IMR-90 (cell line): ENCODE results near the gene SLC8A3. TPM values are rescaled to one million over a fixed set of nuclear protein-coding genes. Genes with fewer than 3 reads are reported as not detected.

ENCODE experiments used
- ATAC-seq: fragments of 200-7000 bp; cut with Tn5 transposase; 2 replicates; pipeline ENCODE4 v1.9.1; 2020; ENCODE audit warnings: low read depth, mild to moderate bottlenecking, moderate library complexity
- BruUV-seq: library from RNA; stranded (reverse); fragments of 400-500 nt; replicated peaks from 2 replicates; lab custom pipeline; 2021; lab: Mats Ljungman, UMichigan
- CTCF ChIA-PET: fragments of 300-600 bp; formaldehyde crosslinking; extraction: SDS; loops from one replicate; lab custom pipeline; 2021; ENCODE audit warnings: antibody characterized with exemption; lab: Yijun Ruan, JAX
- POLR2A ChIA-PET: fragments of 300-600 bp; sonication (Branson Sonifier 250); formaldehyde crosslinking; loops from one replicate; lab custom pipeline; 2022; ENCODE audit warnings: antibody characterized with exemption; ENCODE audit not compliant: unreplicated experiment; lab: Charles Lee
- DNase-seq: peaks from one replicate; pipeline ENCODE4 v3.0.0; 2013
- H2AFZ ChIP-seq: replicated peaks from 2 replicates; pipeline ENCODE3; 2013; ENCODE audit warnings: low read length, mild to moderate bottlenecking; ENCODE audit not compliant: poor library complexity
- H2AK5ac ChIP-seq: 2 replicates; pipeline ENCODE4 v1.6.1; 2013; ENCODE audit warnings: low read depth, low read length, inconsistent platforms
- H2AK9ac ChIP-seq: replicated peaks from 2 replicates; pipeline ENCODE3; 2013; ENCODE audit warnings: mild to moderate bottlenecking, low read depth, low read length, moderate library complexity; ENCODE audit not compliant: poor library complexity
- H2BK120ac ChIP-seq: 2 replicates; pipeline ENCODE4 v1.6.1; 2013; ENCODE audit warnings: low read depth, low read length, inconsistent platforms
- H2BK15ac ChIP-seq: 3 replicates; pipeline ENCODE4 v1.6.1; 2013; ENCODE audit warnings: low read depth, low read length, inconsistent platforms
- H2BK20ac ChIP-seq: 2 replicates; pipeline ENCODE4 v1.6.1; 2013; ENCODE audit warnings: low read depth, mild to moderate bottlenecking, inconsistent platforms, low read length, moderate library complexity
- H2BK5ac ChIP-seq: 2 replicates; pipeline ENCODE4 v1.6.1; 2013; ENCODE audit warnings: mild to moderate bottlenecking, low read depth, low read length, inconsistent platforms; ENCODE audit not compliant: poor library complexity, severe bottlenecking
- H3K14ac ChIP-seq: replicated peaks from 2 replicates; pipeline ENCODE4 v1.6.1; 2013; ENCODE audit warnings: low read depth, low read length, inconsistent platforms
- H3K18ac ChIP-seq: 2 replicates; pipeline ENCODE4 v1.6.1; 2013; ENCODE audit warnings: low read depth, low read length, control low read depth
- H3K23ac ChIP-seq: 2 replicates; pipeline ENCODE4 v1.6.1; 2013; ENCODE audit warnings: low read depth, low read length, inconsistent platforms
- H3K27ac ChIP-seq: 2 replicates; pipeline ENCODE4 v1.5.1; 2013; ENCODE audit warnings: mild to moderate bottlenecking, control low read depth, low read length; ENCODE audit not compliant: insufficient read depth
- H3K27me3 ChIP-seq: 2 replicates; pipeline ENCODE4 v1.6.1; 2013; ENCODE audit warnings: low read length; ENCODE audit not compliant: control insufficient read depth, insufficient read depth
- H3K36me3 ChIP-seq: 2 replicates; pipeline ENCODE4 v1.6.1; 2013; ENCODE audit warnings: low read length, mixed read lengths; ENCODE audit not compliant: control insufficient read depth, insufficient read depth
- H3K4ac ChIP-seq: 2 replicates; pipeline ENCODE4 v1.6.1; 2013; ENCODE audit warnings: low read depth, low read length, inconsistent platforms
- H3K4me1 ChIP-seq: 2 replicates; pipeline ENCODE4 v1.6.1; 2013; ENCODE audit warnings: low read length, mixed read lengths; ENCODE audit not compliant: control insufficient read depth, insufficient read depth
- H3K4me2 ChIP-seq: 2 replicates; pipeline ENCODE4 v1.6.1; 2013; ENCODE audit warnings: low read depth, mild to moderate bottlenecking, control low read depth, low read length, moderate library complexity
- H3K4me3 ChIP-seq: 2 replicates; pipeline ENCODE4 v1.5.1; 2013; ENCODE audit warnings: low read depth, mild to moderate bottlenecking, control low read depth, low read length, moderate library complexity; ENCODE audit not compliant: insufficient read depth
- H3K56ac ChIP-seq: 2 replicates; pipeline ENCODE4 v1.6.1; 2013; ENCODE audit warnings: low read length, inconsistent platforms; ENCODE audit not compliant: insufficient read depth; ENCODE audit errors: extremely low read depth
- H3K79me1 ChIP-seq, 2 experiments: 2 replicates each; pipeline ENCODE4 v1.6.1; 2013; ENCODE audit warnings: low read length in 2 of 2, inconsistent platforms in 1 of 2, low read depth in 1 of 2
- H3K9ac ChIP-seq: 2 replicates; pipeline ENCODE4 v1.6.1; 2013; ENCODE audit warnings: low read depth, low read length, control low read depth
- H3K9me1 ChIP-seq: 2 replicates; pipeline ENCODE4 v1.6.1; 2013; ENCODE audit warnings: low read length, inconsistent platforms; ENCODE audit not compliant: insufficient read depth
- H3K9me3 ChIP-seq: 2 replicates; pipeline ENCODE4 v1.6.1; 2013; ENCODE audit warnings: low read length; ENCODE audit not compliant: control insufficient read depth, insufficient read depth
- H4K20me1 ChIP-seq: 2 replicates; pipeline ENCODE4 v1.6.1; 2013; ENCODE audit warnings: low read length, inconsistent platforms; ENCODE audit not compliant: insufficient read depth
- H4K5ac ChIP-seq: 2 replicates; pipeline ENCODE4 v1.6.1; 2013; ENCODE audit warnings: mild to moderate bottlenecking, low read depth, low read length, control low read depth
- H4K8ac ChIP-seq, 2 experiments: 2 replicates each; pipeline ENCODE4 v1.6.1; 2013; ENCODE audit warnings: low read depth in 2 of 2, low read length in 2 of 2, control low read depth in 1 of 2, inconsistent platforms in 1 of 2
- H4K91ac ChIP-seq: 2 replicates; pipeline ENCODE4 v1.6.1; 2013; ENCODE audit warnings: low read depth, low read length, inconsistent platforms; ENCODE audit not compliant: insufficient read depth
- BHLHE40 ChIP-seq: fragments of 150-350 bp; IDR thresholded peaks from 2 replicates; pipeline ENCODE4 v1.6.1; 2016; ENCODE audit warnings: mild to moderate bottlenecking, low read depth, low read length
- CEBPB ChIP-seq: IDR thresholded peaks from 2 replicates; pipeline ENCODE4 v1.6.1; 2012; ENCODE audit warnings: low read depth, low read length, improper control_type of control experiment
- CHD1 ChIP-seq: IDR thresholded peaks from 2 replicates; pipeline ENCODE4 v1.6.1; 2012; ENCODE audit warnings: low read depth, low read length, improper control_type of control experiment
- FOS ChIP-seq: fragments of 150-350 bp; IDR thresholded peaks from 2 replicates; pipeline ENCODE4 v1.6.1; 2016; ENCODE audit warnings: low read depth, low read length
- MAFK ChIP-seq: IDR thresholded peaks from 2 replicates; pipeline ENCODE4 v1.6.1; 2012; ENCODE audit warnings: low read depth, low read length, improper control_type of control experiment
- MAZ ChIP-seq: IDR thresholded peaks from 2 replicates; pipeline ENCODE4 v1.6.1; 2012; ENCODE audit warnings: low read depth, mild to moderate bottlenecking, low read length, improper control_type of control experiment, moderate library complexity, borderline replicate concordance
- MXI1 ChIP-seq: IDR thresholded peaks from 2 replicates; pipeline ENCODE4 v1.6.1; 2012; ENCODE audit warnings: low read depth, mild to moderate bottlenecking, low read length, moderate library complexity, borderline replicate concordance
- NFE2L2 ChIP-seq: fragments of 150-350 bp; IDR thresholded peaks from 2 replicates; pipeline ENCODE4 v1.6.1; 2016; ENCODE audit warnings: low read depth, mild to moderate bottlenecking, low read length
- POLR2A ChIP-seq: IDR thresholded peaks from 2 replicates; pipeline ENCODE4 v1.6.1; 2012; ENCODE audit warnings: mild to moderate bottlenecking, low read depth, low read length
- RAD21 ChIP-seq: IDR thresholded peaks from 2 replicates; pipeline ENCODE4 v1.6.1; 2012; ENCODE audit warnings: low read length, improper control_type of control experiment
- RCOR1 ChIP-seq: IDR thresholded peaks from 2 replicates; pipeline ENCODE4 v1.6.1; 2012; ENCODE audit warnings: mild to moderate bottlenecking, low read length, improper control_type of control experiment; ENCODE audit not compliant: insufficient replicate concordance
- RFX5 ChIP-seq: IDR thresholded peaks from 2 replicates; pipeline ENCODE4 v1.8.0; 2012; ENCODE audit warnings: low read depth, mild to moderate bottlenecking, low read length, moderate library complexity
- SMC3 ChIP-seq: fragments of 150-350 bp; IDR thresholded peaks from 2 replicates; pipeline ENCODE4 v1.6.1; 2016; ENCODE audit warnings: low read depth, mild to moderate bottlenecking, antibody characterized with exemption, low read length, moderate library complexity
- WGBS, 2 experiments: methylation state at CpG; one replicate each; pipeline versions ENCODE4 v1.1.5 to v1.1.7; 2013; ENCODE audit warnings: missing lambda C conversion rate in 2 of 2; ENCODE audit not compliant: insufficient read length in 1 of 2; ENCODE audit errors: extremely low coverage in 2 of 2; 5-methylcytosine and 5-hydroxymethylcytosine counted together
- dilution Hi-C: fragments of 300-500 bp; cut with HindIII; formaldehyde crosslinking; loops from one replicate; pipeline ENCODE4 v1.14.3; 2018; ENCODE audit warnings: low sequenced_read_pairs; ENCODE audit not compliant: unreplicated experiment
- in situ Hi-C: fragments of 300-500 bp; cut with MboI; formaldehyde crosslinking; loops from 3 replicates; pipeline ENCODE4 v1.14.3; 2019; ENCODE audit warnings: low sequenced_read_pairs, inconsistent platforms, mixed read lengths
- intact Hi-C: fragments of 100-400 bp; cut with micrococcal nuclease; formaldehyde crosslinking; loops from 2 replicates; pipeline ENCODE4 v1.10.0; 2022
- polyA plus RNA-seq, 3 experiments: library from polyadenylated mRNA; depleted of rRNA; stranded (reverse); fragments of >200 nt; gene quantifications; 2 replicates each; pipeline ENCODE4 v1.2.3, GENCODE V29; 2012; ENCODE audit warnings: low replicate concordance in 1 of 3
- total RNA-seq: library from RNA; depleted of rRNA; stranded (reverse); fragments of >200 nt; gene quantifications from 2 replicates; pipeline ENCODE4 v1.2.3, GENCODE V29; 2012
- TF ChIP-seq, protein P1 (sequence below): fragments of 150-350 bp; IDR thresholded peaks from 2 replicates; pipeline ENCODE4 v1.6.1; 2016; ENCODE audit warnings: low read depth, mild to moderate bottlenecking, low read length, moderate library complexity, borderline replicate concordance
- TF ChIP-seq, protein P2 (sequence below): conservative IDR thresholded peaks from 2 replicates; pipeline ENCODE4 v1.5.1; 2012; ENCODE audit warnings: mild to moderate bottlenecking, low read depth, low read length, improper control_type of control experiment
- TF ChIP-seq, protein P3 (sequence below): fragments of 150-350 bp; IDR thresholded peaks from 2 replicates; pipeline ENCODE4 v1.6.1; 2017; ENCODE audit warnings: mild to moderate bottlenecking, antibody characterized with exemption, low read length, low read depth

SLC8A3 gene
- total and polyA plus RNA-seq, 2 of the 4 experiments (the other 2 are of a cell fraction), result under 0.01 TPM; not detected in 1

DNA sequence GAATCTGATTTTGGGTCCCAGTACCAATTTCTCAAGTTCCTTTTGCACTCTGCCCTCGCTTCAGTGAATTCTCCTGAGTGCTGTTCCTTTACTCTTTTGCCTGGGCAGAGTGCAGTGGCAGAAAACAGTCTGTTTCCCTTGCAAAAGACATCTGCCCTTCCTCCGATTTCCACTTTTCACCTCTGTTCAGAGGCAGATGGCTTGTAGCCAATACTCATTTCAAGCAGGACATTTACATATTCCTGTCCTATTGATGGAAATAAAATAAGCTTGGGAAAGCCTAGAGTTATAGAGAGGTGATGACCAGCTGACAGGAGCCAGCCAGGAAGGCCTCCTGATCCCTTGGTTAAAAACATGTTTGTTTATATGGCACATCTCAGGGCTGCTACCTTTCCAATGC is 111.0 kb downstream of the SLC8A3 start:
- no peaks in the 10 kb centered on the region for H3K4me1 ChIP-seq
- H3K36me3 ChIP-seq, result no peaks in the 10 kb centered on the region
- H3K4ac ChIP-seq, result no peak overlapping the region
- BruUV-seq, result no TSS peak
- no peak overlapping the region for H2AK9ac ChIP-seq
- H2BK120ac ChIP-seq, result no peak overlapping the region
- WGBS, 2 experiments, result no CpG with 5 or more reads among the region's 2 CpGs
- no peak overlapping the region for H2AFZ ChIP-seq
- H2BK5ac ChIP-seq, result no peak overlapping the region
- DNase-seq (no peak), ATAC-seq (no peak)
- no peak overlapping the region for H3K18ac ChIP-seq
- no peak overlapping the region for H3K23ac ChIP-seq
- no peak overlapping the region for H3K27ac ChIP-seq
- POLR2A ChIA-PET, result no interaction called here
- H2BK20ac ChIP-seq, result no peak overlapping the region
- CTCF ChIA-PET, result no interaction called here
- H3K79me1 ChIP-seq, result no peaks in the 10 kb centered on the region
- H3K4me2 ChIP-seq, result no peak overlapping the region
- H3K27me3 ChIP-seq, result peaks cover 7% of the 10 kb centered on the region; the same call in 1 of the 2 replicates
- dilution Hi-C loops, result no loop called here
- H3K9me1 ChIP-seq, result no peaks in the 10 kb centered on the region
- TF ChIP-seq NFE2L2, result no peak
- TF ChIP-seq, protein P1, sequence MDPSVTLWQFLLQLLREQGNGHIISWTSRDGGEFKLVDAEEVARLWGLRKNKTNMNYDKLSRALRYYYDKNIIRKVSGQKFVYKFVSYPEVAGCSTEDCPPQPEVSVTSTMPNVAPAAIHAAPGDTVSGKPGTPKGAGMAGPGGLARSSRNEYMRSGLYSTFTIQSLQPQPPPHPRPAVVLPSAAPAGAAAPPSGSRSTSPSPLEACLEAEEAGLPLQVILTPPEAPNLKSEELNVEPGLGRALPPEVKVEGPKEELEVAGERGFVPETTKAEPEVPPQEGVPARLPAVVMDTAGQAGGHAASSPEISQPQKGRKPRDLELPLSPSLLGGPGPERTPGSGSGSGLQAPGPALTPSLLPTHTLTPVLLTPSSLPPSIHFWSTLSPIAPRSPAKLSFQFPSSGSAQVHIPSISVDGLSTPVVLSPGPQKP, result no peak
- no peak for TF ChIP-seq CHD1
- no peak for TF ChIP-seq RFX5
- no peak for TF ChIP-seq MXI1
- no peak for TF ChIP-seq FOS
- TF ChIP-seq BHLHE40, result no peak
- TF ChIP-seq, protein P2, sequence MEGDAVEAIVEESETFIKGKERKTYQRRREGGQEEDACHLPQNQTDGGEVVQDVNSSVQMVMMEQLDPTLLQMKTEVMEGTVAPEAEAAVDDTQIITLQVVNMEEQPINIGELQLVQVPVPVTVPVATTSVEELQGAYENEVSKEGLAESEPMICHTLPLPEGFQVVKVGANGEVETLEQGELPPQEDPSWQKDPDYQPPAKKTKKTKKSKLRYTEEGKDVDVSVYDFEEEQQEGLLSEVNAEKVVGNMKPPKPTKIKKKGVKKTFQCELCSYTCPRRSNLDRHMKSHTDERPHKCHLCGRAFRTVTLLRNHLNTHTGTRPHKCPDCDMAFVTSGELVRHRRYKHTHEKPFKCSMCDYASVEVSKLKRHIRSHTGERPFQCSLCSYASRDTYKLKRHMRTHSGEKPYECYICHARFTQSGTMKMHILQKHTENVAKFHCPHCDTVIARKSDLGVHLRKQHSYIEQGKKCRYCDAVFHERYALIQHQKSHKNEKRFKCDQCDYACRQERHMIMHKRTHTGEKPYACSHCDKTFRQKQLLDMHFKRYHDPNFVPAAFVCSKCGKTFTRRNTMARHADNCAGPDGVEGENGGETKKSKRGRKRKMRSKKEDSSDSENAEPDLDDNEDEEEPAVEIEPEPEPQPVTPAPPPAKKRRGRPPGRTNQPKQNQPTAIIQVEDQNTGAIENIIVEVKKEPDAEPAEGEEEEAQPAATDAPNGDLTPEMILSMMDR, result no peak
- no peak for TF ChIP-seq MAZ
- TF ChIP-seq MAFK, result no peak
- TF ChIP-seq, protein P3, sequence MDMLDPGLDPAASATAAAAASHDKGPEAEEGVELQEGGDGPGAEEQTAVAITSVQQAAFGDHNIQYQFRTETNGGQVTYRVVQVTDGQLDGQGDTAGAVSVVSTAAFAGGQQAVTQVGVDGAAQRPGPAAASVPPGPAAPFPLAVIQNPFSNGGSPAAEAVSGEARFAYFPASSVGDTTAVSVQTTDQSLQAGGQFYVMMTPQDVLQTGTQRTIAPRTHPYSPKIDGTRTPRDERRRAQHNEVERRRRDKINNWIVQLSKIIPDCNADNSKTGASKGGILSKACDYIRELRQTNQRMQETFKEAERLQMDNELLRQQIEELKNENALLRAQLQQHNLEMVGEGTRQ, result no peak
- TF ChIP-seq POLR2A, result no peak
- TF ChIP-seq RAD21, result no peak
- no peak for TF ChIP-seq SMC3
- TF ChIP-seq CEBPB, result no peak
- TF ChIP-seq RCOR1, result no peak
- H2AK5ac ChIP-seq, result no peak overlapping the region
- H4K8ac ChIP-seq, result no peak overlapping the region
- in situ Hi-C loops, result no loop called here
- H3K56ac ChIP-seq, result no peak overlapping the region
- no peak overlapping the region for H4K5ac ChIP-seq
- H4K91ac ChIP-seq, result no peak overlapping the region
- no peak overlapping the region for H3K4me3 ChIP-seq
- no peaks in the 10 kb centered on the region for H4K20me1 ChIP-seq
- H3K14ac ChIP-seq, result no peak overlapping the region
- H3K9me3 ChIP-seq, result no peaks in the 10 kb centered on the region
- H2BK15ac ChIP-seq, result no peak overlapping the region
- intact Hi-C loops, result no loop called here
- no peak overlapping the region for H3K9ac ChIP-seq
